IMR-90 (cell line): ENCODE data around the gene CACNG5.

Experiments
- CEBPB ChIP-seq: IDR thresholded peaks from 2 replicates; pipeline ENCODE4 v1.6.1; 2012; ENCODE audit warnings: low read depth, low read length, improper control_type of control experiment
- CTCF ChIP-seq: conservative IDR thresholded peaks from 2 replicates; pipeline ENCODE4 v1.5.1; 2012; ENCODE audit warnings: mild to moderate bottlenecking, low read depth, low read length, improper control_type of control experiment
- RAD21 ChIP-seq: IDR thresholded peaks from 2 replicates; pipeline ENCODE4 v1.6.1; 2012; ENCODE audit warnings: low read length, improper control_type of control experiment
- RCOR1 ChIP-seq: IDR thresholded peaks from 2 replicates; pipeline ENCODE4 v1.6.1; 2012; ENCODE audit warnings: mild to moderate bottlenecking, low read length, improper control_type of control experiment; ENCODE audit not compliant: insufficient replicate concordance
- SMC3 ChIP-seq: fragments of 150-350 bp; IDR thresholded peaks from 2 replicates; pipeline ENCODE4 v1.6.1; 2016; ENCODE audit warnings: low read depth, mild to moderate bottlenecking, antibody characterized with exemption, low read length, moderate library complexity

GRCh38 chr17:66865151-66865550, 30.2 kb downstream of the CACNG5 start:
- TF ChIP-seq CTCF (no peak), SMC3 (no peak), RAD21 (no peak), CEBPB (peak; percentile 27; the same call in 1 of the 2 replicates), RCOR1 (no peak)
